H54 (cell line): Measurements from ENCODE around the gene PDE4D.

Experiments used
- DNase-seq: peaks from one replicate; pipeline ENCODE4 v3.0.0; 2011; ENCODE audit warnings: low spot score, mixed read lengths; ENCODE audit not compliant: insufficient read length
- FAIRE-seq: peaks from 3 replicates; lab custom pipeline; 2011; peaks lifted over from hg19 to GRCh38; lab: Jason Lieb, UNC
- POLR2A ChIP-seq: IDR thresholded peaks from 2 replicates; pipeline ENCODE4 v1.6.1; 2011; ENCODE audit warnings: low read depth, mild to moderate bottlenecking, low read length

PDE4D gene

GRCh38 chr5:59275170-59275509, 618.4 kb downstream of the PDE4D start:
- DNase-seq (no peak), FAIRE-seq (no peak)
- no peak for TF ChIP-seq POLR2A

- DNase-seq (no peak), FAIRE-seq (no peak)
- TF ChIP-seq POLR2A: no peak
Observed at GRCh38 chr5:59274106-59274636, 619.4 kb downstream of the PDE4D start.

GRCh38 chr5:59272809-59273427, 620.6 kb downstream of the PDE4D start:
- TF ChIP-seq POLR2A: no peak
- no peak for FAIRE-seq
- DNase-seq: no peak

- no peak for FAIRE-seq
- no peak for TF ChIP-seq POLR2A
- DNase-seq: no peak
Observed at GRCh38 chr5:59268756-59269415, 624.6 kb downstream of the PDE4D start.

GRCh38 chr5:59267033-59267432, 626.5 kb downstream of the PDE4D start:
- TF ChIP-seq POLR2A: no peak
- DNase-seq (no peak), FAIRE-seq (no peak)

GRCh38 chr5:59266410-59266809, 627.1 kb downstream of the PDE4D start:
- FAIRE-seq: no peak
- no peak for TF ChIP-seq POLR2A
- DNase-seq: no peak

GRCh38 chr5:59264639-59265245, 628.8 kb downstream of the PDE4D start:
- no peak for DNase-seq
- FAIRE-seq: no peak
- no peak for TF ChIP-seq POLR2A

GRCh38 chr5:59264013-59264412, 629.5 kb downstream of the PDE4D start:
- DNase-seq (no peak), FAIRE-seq (no peak)
- TF ChIP-seq POLR2A: no peak

- FAIRE-seq (no peak), DNase-seq (no peak)
- TF ChIP-seq POLR2A: no peak
Observed at GRCh38 chr5:59261969-59262368, 631.6 kb downstream of the PDE4D start.

- TF ChIP-seq POLR2A: no peak
- DNase-seq: no peak
- no peak for FAIRE-seq
Observed at GRCh38 chr5:59260973-59261372, 632.6 kb downstream of the PDE4D start.

- no peak for TF ChIP-seq POLR2A
- FAIRE-seq: no peak
- no peak for DNase-seq
Observed at GRCh38 chr5:59260200-59260599, 633.3 kb downstream of the PDE4D start.

- DNase-seq (no peak), FAIRE-seq (no peak)
- TF ChIP-seq POLR2A: no peak
Observed at GRCh38 chr5:59259237-59259636, 634.3 kb downstream of the PDE4D start.

GRCh38 chr5:59257488-59258400, 635.8 kb downstream of the PDE4D start:
- TF ChIP-seq POLR2A: no peak
- FAIRE-seq (no peak), DNase-seq (no peak)

GRCh38 chr5:59256331-59256730, 637.2 kb downstream of the PDE4D start:
- TF ChIP-seq POLR2A: no peak
- no peak for DNase-seq
- no peak for FAIRE-seq
